ENCODE results near the gene DNASE1L3.

- no peak for TF ChIP-seq CTCF (conservative IDR thresholded peaks at IDR 0.05; ENCODE audit: low read depth, low read length)
- TF ChIP-seq USF2 (IDR thresholded peaks at IDR 0.05; ENCODE audit: low read depth, low read length), result no peak
- TF ChIP-seq MAZ (IDR thresholded peaks at IDR 0.05; ENCODE audit: borderline replicate concordance, low read depth, low read length), result no peak
- no peak for TF ChIP-seq SMC3 (IDR thresholded peaks at IDR 0.05; ENCODE audit: low read depth, low read length)
- no peak for TF ChIP-seq RAD21 (IDR thresholded peaks at IDR 0.05; ENCODE audit: low read length)
- TF ChIP-seq ELK1 (IDR thresholded peaks at IDR 0.05; ENCODE audit: borderline replicate concordance, low read depth, low read length), result no peak
- no peak for TF ChIP-seq FOS (IDR thresholded peaks at IDR 0.05; ENCODE audit: low read depth, low read length)
Observed at GRCh38 chr3:58197588-58197987, 13.2 kb downstream of the DNASE1L3 start.

Data from IMR-90 (cell line).